Activated CD8-positive, alpha-beta memory T cell treated with anti-CD3 and anti-CD28 coated beads for 1 hour (primary cell): Measurements from ENCODE around the gene MYO7B.

Experiments
- DNase-seq, 2 donors: peaks; one replicate each; pipeline ENCODE4 v3.0.0-alpha.2; 2020; ENCODE audit warnings: low read depth in 1 of 2; ENCODE audit errors: extremely low read depth in 1 of 2

Gene MYO7B

DNA sequence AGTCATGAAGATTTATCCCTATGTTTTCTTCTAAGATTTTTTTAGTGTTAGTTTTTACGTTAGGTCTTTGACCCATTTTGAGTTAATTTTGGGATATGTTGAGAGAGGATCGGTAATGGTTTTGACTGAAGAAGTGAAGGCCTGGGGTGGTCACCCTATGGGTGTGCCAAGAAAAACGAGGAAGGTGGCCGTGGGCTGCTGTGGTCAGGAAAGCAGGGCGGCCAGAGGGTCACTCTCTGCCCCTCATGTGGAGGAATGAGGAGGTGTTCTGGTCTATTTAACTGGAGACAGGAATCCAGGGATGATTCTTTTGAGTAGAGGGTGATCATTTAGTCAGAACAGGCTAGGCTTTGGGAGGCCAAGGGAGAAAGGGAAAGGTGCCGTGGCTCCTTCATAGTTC, 50.7 kb downstream of the MYO7B start:
- no peak for DNase-seq

DNA sequence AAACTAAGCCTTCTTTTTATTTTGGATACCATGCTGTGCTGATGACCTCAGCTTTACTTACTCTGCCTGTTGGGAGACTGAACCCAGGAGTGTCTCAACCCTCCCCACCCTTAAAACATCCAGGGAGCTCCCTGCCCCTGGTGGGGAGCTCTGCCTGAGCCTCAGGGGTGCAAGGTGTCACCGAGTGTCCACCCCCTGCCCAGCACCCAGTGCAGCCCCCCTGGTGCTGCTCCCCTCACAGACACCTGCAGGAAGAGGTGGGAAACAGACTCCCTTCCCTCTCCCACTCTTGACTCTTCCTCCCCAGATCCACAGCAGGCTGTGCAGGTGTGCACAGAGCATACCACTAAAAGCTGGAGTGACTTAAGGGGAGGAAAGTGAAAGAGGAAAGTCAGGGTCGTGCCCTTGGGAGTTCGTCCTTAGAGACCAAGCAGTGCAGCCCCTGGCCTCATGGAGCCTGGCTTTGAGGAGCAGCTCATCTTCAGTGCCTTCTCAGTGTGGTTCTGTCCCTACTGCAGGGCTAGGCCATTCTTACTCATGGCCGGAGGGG, 51.3 kb downstream of the MYO7B start:
- DNase-seq = no peak

DNA sequence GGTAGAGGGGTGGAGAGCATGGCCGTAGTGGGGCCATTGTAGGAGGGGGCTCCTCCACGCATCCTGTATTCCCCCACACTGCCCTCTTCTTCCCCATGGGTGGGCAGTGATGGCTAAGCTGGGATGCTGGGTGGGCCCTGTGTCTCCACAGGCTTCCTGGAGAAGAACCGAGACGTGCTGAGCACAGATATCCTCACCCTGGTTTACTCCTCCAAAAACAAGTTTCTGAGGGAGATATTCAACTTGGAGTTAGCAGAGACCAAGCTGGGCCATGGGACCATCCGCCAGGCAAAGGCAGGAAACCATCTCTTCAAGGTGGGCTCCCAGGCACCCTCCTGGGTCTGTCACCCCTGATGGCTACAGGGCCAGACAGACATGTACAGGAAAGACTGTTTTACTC, 52.8 kb downstream of the MYO7B start:
- no peak for DNase-seq

DNA sequence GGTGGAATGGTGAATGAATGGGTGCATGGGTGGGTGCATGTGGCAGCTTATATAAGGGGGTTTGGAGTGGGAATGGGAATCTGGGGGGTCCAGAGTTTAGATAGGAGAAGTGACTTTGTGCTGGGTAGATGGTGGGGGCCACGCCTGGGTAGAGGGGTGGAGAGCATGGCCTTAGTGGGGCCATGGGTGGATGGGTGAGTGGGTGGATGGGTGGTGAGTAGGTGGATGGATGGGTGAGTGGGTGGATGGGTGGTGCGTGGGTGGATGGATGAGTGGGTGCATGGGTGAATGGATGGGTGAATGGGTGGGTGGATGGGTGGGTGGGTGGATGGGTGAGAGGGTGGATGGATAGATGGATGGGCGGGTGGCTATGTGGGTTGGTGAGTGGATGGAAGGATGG, 53.9 kb downstream of the MYO7B start:
- no peak for DNase-seq

DNA sequence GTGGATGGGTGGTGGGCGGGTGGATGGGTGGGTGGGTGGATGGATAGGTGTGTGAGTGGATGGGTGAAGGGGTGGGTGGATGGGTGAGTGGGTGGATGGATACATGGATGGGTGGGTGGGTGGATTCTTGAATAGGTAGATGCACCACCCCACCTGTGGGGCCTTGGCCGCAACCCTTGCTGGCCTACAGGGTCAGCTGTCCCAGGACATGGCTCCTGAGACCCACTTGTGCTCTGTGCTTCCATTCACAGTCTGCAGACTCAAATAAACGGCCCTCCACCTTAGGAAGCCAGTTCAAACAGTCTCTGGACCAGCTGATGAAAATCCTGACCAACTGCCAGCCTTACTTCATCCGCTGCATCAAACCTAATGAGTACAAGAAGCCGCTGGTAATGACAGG, 54.4 kb downstream of the MYO7B start:
- DNase-seq = no peak

DNA sequence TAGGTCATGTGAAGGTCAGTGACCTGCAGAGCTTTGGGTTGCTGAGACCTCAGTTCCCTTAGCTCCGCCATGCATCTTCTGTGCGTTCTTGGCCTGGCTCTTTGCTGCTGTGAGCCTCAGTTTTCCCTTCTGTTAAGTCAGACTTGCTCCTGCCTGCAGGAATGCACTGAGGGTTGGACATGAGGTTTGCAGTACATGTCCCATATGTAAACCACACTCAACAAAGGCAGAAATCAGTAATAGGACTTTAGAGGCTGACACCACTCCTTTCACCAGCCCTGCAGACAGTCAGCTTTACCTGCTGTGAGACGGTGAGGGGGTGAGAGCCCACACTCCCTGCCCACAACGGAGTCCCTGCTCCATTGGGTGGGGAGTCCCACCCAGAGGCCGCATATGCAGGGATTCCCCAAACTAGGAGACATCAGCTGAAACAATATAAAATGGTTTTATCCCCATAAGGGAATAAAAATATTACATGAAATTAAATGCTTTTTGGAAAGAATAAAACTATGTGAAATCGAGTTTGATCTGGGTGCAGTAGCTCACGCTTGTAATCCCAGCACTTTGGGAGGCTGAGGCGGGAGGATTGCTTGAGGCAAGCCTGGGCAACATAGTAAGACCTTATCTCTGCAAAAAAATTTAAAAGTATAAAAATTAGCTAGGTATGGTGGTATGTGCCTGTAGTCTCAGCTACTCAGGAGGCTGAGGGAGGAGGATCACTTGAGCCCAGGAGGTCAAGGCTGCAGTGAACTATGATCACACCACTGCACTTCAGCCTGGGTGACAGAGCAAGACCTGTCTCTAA, 55.1 kb downstream of the MYO7B start:
- DNase-seq = no peak

DNA sequence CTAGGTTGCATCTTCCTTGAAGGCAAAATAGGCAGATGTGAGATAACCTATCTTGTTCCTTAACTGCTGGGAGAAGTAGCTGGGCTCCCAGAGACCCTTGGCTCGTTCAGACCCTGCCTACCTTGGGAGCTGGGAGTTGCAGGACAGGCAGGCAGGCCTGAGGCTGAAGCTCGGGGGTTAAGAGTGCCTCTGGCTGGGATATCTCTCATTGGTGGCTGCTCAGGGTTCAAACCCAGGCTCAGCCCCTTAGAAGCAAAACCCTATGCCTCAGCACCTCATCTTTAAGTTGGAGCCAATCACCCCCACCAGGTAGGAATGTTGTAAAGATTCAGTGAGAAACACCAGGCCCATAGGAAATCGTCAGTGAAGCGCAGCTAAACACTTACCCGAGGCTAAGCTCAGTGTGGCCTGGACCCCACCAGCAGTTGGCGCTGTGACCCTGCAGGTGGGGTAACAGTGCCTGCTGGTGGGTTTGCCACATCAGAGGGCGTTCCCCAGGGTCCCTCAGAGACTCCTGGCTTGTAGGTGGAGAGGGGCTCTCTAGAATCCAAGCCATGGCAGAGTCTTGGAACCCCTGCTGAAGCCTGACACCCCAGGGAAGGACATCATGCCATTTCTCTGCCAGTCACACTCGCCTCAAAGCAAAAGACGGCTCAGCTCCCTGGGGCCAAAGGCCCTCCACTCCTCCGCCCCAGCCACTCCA, 55.9 kb downstream of the MYO7B start:
- DNase-seq = peak; percentile 27 to 31

DNA sequence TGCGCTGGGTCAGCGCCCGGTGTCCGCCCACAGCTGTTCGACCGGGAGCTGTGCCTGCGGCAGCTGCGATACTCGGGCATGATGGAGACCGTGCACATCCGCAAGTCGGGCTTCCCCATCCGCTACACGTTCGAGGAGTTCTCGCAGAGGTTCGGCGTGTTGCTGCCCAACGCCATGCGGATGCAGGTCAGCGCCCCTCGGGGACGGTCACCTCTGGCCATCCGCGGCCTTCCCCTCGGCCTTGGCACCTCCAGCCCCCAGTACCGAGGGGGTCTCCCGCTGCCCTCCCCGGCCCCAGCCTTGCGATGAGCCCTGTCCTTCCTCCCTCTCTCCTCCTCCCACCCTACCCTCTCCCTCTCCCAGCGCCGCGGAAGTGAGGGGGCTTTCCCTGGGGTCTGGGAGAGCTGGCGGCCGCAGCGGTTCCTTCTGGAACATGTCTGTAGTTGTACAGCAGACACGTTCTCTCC, 57.3 kb downstream of the MYO7B start:
- no peak for DNase-seq

DNA sequence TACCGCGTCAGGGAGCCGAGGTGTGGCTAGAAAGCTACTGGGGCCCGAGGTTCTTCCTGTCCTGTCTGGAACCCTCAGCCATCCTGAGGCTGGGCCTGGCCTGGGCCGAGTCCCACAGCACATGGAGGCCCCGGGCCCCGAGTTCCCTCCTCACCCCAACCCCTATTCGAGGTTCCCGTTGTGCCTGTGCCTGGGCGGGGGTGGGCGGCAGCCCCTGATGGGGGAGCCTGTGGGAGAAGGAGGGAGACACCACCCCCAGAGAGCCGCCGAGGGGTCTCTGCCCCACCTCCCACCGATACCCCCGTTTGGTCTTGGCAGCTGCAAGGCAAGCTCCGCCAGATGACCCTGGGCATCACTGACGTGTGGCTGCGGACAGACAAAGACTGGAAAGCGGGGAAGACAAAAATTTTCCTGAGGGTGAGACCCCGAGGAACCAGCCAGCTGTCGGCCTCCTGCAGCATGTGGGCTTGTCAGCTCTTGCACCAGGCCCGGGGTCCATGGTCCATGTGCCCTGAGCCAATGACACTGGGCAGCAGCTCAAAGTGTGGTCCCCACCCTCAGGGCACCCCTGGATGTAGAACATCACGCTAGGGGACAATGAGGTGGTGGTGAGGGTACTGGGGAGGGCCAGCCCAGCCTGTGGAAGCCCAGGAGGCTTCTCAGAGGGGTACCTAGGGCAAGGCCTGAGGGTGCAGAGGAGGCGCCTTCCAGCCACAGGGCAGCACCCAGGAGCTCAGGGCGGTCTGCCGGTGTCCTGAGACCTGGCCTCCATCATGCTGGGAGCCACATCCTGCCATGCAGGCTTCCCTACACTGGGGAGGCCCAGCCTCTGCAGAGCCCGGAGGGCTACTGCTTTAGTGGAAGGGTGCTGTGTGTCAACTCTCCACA, 58.0 kb downstream of the MYO7B start:
- DNase-seq = no peak

DNA sequence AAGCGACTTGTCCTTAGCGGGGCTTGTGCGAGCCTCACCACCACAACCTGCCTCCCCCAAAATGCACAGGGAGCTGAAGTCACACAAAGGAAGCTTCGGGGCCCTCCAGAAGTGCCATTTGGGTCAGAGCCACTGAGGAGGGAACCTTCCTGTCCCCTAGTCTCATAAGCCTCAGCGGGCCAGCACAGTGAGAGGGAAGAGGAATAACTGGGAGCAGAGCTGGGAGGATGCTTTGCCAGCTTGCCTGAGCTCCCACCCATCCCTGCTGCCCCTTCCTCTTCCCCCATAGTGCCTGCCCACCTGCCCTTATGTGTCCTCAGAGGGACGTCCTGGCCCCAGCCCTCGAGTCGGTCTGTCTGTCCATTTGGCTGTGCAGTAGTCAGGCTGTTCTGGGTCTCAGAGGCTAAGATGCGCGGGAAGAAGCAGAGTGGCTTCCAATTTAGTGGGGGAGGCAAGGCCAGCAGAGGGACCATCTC, 58.7 kb downstream of the MYO7B start:
- no peak for DNase-seq

DNA sequence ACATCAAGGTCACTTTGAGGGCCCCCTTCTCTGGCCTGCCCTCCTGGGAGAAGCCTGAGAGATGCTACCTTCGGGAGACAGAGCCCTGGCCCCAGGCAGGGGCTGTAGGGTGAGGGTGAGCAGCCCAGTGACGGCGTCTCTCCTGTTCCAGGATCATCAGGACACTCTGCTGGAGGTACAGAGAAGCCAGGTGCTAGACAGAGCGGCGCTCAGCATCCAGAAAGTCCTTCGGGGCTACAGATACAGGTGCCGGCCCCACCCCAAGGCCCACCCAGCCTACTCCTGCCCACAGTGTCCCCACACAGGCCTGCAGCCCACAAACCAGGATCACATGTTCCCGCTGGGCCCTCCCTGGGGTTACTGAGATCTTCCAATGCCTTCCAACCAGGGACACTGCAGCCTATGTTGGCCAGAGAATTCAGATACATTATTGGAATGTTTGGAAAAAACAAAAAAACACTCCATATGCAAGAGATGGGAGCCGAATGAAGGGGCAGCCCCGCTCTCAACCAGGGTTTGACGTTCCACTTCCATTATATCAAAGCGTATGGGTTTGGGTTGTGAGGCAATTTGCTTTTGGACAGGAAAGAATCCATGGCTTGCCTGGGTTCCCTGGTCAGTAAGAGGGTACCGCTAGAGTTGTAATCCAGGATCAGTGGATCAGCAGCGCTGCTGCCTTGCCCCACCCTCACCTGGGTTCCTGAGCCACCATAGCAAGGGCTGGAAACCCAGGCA, 61.0 kb downstream of the MYO7B start:
- DNase-seq = no peak

DNA sequence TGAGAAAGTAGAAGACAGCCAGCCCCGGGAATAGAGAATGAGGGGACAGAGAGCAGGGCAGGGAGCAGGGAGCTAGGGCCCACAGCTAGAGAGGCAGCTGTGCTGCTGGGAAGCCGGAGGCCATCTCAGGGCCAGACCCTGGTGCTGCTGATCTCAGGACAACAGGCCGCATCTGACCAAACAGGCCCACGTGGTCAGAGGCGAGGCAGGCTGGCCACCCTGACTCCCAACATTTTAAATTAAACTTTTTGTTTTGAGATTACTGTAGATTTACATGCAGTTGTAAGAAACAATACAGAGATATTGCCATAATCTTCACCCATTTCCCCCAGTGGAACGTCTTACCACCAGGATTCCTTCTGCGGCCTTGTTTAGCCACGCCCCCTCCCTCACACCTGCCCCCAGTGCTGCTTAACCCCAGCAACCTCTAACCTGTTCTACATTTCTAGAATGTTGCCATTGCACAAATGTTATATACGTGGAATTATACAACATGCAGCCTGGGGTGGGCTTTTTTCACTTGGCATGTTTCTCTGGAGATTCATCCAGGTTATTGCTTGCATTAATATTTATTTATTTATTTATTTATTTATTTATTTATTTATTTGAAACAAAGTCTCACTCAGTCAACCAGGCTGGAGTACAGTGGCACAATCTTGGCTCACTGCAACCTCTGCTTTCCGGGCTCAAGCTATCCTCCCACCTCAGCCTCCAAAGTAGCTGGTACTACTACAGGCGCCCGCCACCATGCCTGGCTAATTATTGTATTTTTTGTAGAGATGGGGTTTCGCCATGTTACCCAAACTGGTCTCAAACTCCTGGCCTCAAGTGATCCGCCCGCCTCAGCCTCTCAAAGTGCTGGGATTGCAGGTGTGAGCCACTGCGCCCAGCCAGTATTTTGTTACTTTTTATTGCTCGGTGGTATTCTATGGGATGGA, 61.8 kb downstream of the MYO7B start:
- DNase-seq = no peak

DNA sequence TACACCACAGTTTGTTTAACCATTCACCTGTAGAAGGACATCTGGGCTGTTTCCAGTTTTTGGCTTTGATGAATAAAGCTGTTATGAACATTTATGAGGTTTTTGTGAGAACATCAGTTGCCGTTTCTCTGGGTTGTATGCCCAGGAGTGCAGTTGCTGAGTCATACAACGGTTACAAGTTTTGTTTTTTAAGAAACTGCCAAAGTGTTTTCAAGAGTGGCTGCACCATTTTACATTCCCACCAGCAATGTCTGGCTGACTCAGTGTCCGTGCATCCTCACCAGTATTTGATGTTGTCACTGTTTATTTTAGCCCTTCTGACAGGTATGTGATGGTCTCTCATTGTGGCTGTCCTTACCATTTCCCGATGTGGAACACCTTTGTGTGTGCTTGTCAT, 62.5 kb downstream of the MYO7B start:
- DNase-seq = no peak

DNA sequence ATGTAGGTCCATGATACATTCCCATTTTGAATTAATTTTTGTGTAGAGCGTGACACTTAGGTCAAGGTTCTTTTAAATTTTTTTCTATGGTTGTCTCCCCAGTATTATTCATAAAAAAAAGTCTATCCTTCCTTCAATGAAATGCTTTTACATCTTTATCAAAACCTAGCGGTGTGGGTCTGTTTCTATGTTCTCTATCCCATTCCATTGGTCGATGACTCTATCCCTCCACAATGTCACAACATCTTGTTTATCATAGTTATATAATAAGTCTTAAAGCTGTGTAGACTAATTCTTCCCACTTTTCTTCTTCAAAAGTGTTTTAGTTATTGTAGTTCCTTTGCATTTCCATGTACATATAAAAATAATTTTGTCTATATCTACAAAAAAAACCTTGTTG, 63.2 kb downstream of the MYO7B start:
- DNase-seq = no peak

DNA sequence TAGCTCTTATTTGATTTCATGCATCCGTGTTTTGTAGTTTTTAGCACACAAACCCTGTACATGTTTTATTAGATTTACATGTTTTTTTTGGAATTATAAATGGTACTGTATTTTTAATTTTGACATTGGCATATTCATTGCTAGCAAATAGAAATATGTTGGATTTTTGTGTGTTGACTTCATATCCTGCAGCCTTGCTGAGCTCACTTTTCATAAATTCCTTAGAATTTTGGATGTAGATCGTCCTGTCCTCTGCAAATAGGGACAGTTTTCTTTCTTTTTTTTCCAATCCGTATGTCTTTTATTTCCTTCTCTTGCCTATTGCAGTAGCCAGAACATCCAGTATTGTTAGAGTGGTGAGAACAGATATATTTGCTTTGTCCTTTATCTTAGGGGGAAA, 63.7 kb downstream of the MYO7B start:
- no peak for DNase-seq

DNA sequence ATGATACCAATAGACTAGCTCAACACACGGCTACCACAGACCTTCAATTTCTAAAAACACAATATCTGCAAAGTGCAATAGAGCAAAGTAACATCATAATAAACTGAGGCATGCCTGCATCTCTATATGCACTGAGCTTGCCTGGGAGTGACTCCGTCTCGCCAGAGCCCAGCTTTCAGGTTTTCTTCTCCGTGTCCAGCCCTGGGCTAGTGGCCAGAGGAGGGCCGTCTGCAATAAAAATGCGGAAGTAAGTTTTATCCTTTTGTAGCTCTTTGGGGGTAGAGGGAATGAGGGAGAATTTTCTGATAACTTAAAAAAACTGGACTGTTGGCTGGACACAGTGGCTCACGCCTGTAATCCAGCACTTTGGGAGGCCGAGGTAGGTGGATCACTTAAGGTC, 69.5 kb downstream of the MYO7B start:
- DNase-seq = no peak

DNA sequence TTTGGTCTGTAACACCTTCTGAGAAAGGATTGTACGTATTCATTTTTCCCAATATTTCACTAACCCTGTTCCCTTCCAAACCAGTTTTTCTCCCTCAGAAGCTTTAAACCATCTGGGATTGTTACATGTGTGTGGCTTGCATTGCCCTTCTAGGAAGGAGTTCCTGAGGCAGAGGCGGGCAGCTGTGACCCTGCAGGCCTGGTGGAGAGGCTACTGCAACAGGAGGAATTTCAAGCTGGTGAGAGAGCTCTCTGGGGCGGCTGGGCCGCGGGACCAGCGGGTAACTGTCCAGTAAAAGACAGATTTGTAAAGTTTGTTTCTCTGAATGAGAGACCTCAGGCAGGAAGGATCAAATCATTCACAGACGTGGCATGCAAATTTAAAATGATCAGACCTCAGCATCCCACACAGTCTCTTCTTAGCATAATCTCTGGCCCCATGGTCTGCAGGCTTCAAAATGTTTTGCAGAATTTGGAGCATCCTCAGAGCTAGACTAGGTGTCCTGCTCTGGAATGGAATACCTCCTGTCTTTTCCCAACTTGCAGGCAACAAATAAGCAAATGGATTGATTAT, 70.3 kb downstream of the MYO7B start:
- no peak for DNase-seq

DNA sequence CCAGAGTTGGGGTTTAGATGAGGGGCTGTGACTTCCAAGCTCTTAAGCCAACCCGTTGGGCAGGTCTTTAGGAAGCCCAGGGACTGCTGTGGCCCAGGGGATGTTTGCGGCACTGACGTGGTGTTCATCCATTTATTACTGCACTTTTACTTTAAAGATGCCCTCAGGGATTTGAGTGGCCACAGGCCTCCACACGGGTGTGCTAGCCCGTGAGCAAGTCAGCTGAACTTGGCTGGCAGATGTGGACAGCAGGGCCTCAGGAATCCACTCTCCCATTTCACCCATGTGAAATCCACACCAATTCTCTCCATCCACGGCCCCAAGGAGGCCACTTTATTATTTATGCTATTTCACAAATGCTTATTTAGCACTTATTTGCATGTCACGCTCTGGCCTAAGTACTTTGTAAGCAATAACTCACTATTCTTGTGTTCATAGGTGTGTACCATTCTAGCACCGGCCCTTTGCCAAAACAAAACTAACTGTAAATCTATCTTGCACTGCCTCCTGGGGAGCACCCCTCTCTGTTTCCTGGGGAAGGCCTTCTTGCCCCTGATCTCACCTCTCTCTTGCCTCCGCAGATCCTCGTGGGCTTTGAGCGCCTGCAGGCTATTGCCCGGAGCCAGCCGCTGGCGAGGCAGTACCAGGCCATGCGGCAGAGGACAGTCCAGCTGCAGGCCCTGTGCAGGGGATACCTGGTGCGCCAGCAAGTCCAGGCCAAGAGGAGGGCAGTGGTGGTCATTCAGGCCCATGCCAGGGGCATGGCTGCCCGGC, 71.3 kb downstream of the MYO7B start:
- DNase-seq = no peak
